HG02759 (cell line): Measurements from ENCODE around the gene UCHL3.

Experiments used
- ATAC-seq: cut with Tn5 transposase; IDR thresholded peaks from one replicate; pipeline ENCODE4 v1.9.1; 2021; ENCODE audit warnings: mild to moderate bottlenecking, moderate library complexity; ENCODE audit not compliant: unreplicated experiment

Gene UCHL3

DNA sequence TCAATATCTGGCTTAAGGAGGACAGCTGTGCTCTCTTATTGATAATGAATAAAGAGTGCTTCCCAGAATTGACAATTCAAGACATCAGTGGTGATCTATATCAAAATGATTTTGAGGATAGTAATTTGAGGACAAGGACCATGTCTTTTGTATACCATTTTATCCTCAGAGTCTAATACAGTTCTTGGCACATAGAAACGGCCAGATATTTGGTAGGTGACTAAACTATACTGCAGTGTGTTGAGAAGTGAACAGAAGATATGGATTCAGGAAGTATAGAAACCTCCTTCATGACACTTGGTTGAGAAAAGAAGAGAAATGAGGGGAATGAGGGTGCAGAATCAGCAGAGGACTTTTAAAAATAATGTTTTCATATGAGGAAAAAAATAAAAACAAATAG lies 70.4 kb downstream of the UCHL3 start:
- ATAC-seq, result no peak

DNA sequence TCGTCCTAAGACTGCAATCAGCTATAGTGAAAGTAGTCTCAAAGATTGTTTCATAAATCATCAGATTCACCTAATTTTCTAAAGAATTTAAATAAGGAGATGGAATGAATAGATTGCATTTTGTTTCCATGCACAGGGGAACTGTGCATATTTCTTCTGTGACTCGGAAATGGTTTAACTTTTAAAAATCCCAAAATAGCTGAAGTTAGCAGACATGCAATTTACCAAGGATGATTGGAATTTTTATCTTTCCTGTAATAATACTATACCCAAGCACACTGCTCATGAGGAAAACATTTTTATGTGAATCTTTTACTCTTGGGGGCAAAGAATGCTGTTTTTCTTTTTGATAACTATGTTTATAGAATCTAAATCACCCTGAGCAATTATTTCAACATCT lies 71.6 kb downstream of the UCHL3 start:
- ATAC-seq, result no peak

DNA sequence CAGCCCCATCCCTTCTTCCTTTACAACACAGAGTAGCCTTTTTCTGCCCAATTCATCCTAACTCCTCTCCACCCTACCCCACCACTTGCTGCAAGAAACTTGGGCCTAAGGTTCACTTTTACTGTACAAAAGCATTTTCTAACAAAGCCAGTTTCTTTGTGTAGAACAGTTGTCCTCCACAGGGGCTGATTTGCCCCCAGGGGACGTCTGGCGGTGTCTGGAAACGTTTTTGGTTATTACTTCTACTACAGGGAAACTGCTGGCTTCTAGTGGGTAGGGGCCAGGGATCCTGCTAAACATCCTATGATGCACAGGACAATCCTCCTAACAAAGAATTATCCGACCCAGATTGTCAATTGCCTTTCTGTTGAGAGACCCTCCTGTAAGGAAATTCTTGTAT lies 79.2 kb downstream of the UCHL3 start:
- ATAC-seq, result no peak

DNA sequence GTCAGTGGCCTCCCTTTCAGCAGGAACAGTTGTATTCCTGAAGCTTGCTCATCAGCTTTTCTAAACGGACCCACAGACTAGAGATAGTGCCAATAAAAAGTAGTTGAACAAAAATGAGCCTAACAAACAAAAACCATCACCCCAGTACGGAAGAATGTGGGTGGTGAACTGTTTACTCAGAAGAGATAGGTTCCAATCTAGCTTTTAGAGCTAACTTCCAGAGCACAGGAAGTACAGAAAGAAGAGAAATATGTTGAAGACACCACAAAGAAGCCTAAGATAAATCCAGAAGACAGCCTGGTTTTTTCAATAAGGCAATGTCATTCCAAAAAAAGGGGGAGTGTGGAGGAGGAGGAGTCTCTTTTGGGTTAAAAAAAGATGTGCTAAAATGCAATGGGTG lies 83.7 kb downstream of the UCHL3 start:
- no peak for ATAC-seq

DNA sequence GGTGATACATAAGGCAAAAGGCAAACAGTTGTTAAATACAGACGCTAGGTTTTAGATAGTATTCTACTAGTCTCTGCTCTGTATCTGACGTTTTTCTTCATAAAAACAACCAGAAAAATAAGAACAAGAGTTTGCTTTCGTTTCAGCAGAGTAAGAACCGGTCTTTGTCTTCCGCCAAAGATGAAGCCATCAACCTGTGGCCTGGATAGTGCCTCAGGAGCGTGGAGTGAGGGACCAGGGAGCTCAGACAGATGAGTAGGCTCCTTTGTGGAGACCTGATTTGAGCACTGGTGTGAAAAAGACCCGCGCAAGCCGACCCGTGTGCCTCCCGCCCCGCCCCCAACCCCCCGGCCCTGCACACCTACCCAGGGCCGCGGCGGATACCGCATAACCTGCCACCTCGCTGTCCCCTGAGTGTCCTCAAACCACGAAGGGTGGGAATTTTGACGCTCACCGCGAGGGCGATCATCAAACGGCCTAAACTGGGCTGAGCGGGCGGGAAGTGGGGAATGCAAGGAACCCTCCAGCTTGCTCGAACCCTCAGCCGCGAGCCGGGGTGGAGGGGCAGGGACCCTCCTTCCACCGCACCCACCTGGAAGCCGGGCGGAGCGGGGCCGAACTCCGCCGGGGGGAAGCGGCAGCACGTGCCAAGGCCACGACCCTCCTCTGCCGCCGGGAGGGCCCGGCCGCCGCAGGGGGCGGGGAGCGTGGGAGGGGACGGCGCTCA lies 85.7 kb downstream of the UCHL3 start:
- ATAC-seq, result no peak

DNA sequence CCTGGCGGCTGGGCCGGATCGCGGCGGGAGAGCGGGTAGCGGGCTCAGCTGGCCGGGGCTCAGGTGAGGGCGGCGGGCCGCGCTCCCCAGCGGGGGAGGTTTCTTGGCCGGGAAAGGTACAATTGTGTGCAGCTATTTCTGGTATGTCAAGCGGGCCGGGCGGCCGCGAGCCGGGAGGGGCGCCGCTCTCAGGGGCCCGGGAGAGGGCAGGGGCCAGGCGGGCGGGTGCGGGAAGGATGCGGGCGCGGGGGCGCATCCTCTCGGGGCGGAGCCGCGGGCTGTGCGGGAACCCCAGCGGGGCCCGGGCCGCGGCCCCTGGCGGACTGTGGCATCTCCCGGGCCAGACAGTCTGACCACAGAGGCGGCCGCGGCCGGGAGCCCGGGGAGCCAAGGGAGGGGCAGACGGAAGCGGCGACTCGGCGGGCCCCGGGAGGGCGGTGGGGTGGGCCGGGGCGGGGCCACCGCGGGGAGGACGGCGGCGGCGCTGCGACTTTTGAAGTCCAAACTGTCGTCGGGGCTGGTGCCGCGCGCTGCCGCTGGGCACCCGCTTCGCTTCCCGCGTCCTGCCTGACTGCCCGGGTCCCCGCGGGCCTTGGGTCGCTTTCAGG lies 86.3 kb downstream of the UCHL3 start, which contains the start of gene LMO7:
LMO7 (plus strand) TSS at position 503 of the 608 bp plus-strand sequence. CDS start 328 bp downstream, outside the sequence.
- ATAC-seq, result peak; percentile 64

DNA sequence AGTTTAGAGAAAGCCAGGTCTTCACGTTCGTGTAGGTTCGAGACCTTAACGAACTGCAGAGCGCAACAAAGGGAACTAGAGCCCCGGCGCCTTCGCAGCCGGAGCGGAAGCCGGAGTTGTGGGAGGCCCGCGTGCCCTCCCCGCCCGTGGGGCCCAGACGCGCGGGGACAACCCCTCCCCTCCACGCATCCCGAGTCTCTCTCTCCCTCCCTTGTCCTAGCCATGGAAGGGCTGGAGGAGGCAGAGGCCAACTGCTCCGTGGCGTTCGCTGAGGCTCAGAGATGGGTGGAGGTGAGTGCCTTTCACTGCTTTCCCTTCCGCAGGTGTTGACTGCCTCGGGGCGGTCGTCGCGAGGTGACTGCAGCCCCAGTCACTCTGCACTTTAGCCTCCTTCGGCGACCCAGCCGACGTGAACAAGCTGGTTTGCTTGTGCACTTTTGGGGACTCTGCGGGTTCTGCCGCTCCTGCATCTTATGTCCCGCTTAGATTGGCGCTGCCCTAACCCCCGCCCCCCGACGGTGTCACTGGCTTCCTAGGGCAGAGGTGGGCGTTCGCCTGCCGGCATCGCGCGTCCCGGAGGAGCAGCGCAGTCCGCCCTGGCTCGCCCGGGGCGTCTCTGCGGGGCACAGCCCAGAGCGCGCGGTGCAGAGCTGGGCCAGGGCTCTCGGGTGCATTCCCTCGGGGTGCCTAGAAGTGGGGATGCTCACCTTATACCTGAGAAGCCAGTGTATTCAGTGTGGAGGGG lies 87.0 kb downstream of the UCHL3 start:
- ATAC-seq, result peak; percentile 52

DNA sequence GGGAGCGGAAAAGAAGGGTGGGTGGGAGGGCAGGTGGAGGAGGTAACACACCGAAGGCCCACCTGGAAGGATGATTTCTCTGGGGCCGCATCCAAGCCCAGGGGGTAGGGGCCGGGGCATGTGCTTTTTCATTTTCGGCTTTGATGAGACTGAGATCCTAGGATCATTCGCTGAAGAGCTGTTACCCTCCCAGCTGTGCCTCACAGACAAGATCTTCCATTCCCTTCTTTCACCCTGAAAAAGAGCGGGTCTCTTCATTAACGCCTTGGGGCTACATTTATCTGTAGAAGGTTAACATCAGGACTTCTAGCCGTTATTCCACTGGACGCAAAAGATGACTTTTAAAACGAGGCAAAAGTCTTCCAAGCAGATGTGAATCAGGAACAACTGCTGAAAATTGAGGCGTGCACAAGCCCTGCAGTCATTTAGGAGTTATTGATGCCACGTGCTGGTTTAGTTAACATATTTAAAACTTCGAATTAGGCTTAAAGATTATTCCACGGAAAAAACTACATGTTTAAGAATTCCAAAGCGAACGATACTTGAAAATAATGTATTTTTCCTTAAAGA lies 87.7 kb downstream of the UCHL3 start:
- no peak for ATAC-seq

DNA sequence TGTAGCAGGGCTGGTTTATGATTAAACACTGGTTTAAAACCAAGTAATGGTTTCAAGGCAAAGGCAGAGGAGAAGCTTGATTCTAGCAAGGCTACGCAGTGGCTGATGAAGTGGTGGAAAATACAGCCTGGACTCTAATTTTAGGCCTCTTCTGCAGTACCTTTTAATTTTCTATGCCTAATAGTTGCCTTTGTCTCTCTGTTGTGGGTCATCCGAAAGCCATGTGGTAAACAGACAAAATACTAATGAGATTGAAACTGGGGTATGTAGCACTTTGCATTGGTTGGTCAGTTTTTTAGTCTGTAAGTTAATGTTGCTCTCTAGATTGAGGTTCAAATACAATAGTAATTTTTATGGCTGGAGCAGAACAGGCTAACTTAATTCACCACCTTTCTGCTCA lies 89.9 kb downstream of the UCHL3 start:
- no peak for ATAC-seq

DNA sequence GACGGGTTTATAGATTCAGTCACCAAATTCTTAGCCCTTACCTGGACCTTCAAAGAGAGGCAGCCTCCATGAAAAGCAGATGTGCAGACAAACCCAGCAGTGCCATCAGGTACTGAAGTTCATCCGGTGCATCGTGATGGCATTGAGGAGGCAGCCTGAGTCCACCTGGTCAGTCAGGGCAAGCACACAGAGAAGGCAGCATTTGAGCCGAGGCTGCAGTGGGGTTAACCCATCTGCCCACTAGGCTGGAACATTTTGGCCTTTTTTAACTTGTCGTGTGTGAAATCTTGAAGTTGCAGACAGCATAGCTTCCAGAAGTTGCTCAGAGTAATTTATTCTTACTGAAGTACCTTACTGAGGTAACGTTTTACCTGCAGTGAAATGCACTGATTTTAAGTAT lies 91.4 kb downstream of the UCHL3 start:
- no peak for ATAC-seq

DNA sequence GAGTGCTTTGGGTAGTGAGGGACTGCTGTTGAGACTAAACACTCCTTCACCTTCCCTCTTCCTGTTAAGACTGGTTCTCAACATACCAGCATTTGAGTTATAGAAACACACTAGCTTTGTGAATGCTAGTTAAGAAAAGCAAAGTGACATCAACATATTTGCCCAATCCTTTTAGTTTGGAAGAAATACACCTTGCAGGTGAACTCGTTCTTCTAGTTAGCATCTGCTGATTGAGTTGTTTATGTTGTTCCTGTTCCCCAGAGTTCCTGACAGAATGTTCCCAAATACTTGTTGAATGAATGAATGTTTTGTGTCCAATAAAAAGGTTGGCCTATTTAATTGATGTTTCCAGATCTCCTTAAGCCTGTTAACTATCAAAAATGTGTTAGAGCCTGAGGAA lies 93.6 kb downstream of the UCHL3 start:
- ATAC-seq, result no peak

DNA sequence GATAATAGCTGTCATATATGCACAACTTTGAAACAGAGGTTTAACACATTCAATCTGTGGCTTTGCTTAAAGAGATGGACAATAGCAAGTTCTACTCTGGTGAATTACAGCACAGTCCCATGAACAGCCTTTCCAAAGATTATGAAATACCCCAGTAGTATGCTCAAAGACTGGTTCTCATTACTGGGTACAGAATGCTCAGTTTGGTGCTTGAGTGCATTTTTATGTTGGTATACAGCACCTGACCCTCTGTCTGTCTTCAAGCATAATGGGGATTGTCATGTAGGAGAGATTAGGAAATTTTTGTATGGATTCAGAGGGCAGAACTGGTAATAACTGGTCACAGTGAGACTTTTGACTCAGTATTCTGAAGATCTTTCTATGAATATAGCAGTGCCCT lies 94.1 kb downstream of the UCHL3 start:
- no peak for ATAC-seq

DNA sequence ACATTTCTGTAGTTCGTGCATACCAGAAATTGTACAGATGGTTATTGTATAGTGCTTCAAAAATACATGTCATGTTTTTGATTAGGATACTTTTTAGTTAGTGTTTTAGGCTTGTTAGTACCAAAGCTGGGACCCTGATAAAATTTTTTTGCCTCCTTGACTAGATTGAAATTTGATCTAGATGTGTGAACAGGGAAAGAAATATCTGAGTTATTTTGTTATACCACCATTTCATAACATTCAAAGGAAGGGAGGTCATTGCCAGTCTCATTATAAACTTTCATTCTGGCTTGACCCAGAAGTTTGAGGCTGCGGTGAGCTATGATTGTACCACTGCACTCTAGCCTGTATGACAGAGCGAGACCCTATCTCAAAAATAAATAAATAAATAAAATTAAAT lies 95.5 kb downstream of the UCHL3 start:
- ATAC-seq, result no peak

DNA sequence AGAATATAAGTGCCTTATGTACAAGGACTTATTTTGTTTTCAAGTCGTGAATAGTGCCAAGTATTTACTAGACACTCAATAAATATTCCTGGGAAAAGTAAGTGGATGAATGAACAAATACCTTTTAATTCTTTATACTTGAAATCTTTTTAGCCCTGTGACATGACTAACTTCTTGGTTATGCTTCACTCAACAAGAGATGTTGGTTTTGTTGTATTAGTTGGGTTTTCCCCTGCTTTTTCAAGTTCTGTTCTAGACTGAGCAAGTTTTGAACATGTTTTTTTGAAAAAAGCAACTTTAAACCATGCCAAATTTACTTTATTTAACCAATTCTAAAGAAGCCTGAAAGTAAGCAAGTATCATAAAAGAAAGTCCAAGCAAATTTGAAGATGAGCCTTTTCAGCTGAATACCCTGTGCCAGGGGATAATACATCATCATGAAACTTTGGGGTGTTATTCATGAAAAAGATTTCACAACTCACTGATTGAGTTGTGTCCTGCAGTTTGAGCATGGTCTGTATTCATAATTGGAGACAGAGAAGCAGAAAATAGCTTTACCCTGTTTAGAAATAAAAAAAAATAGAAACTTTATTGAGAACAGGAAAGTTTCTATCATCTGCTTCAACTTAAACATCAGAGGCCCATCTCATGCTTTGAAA lies 97.7 kb downstream of the UCHL3 start:
- peak; percentile 87 for ATAC-seq

DNA sequence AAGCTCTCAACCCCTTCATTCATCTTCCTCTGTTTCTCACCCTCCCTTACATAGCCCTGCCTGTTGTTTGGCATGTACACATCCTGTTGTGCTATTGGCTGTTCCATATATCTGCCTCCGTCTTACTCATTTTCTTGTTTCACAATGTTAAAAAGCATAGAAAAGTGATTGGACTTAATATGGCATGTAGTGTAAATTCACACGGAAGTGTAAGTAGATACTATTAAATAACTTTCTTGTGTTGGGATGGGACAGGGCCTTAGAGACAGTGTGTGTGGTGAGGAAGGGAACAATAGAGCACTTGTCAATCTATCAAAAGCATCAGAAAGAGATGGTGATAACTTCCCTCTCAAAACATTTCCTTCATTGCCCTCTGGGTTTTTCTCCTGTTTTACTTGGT lies 98.9 kb downstream of the UCHL3 start:
- ATAC-seq, result no peak

DNA sequence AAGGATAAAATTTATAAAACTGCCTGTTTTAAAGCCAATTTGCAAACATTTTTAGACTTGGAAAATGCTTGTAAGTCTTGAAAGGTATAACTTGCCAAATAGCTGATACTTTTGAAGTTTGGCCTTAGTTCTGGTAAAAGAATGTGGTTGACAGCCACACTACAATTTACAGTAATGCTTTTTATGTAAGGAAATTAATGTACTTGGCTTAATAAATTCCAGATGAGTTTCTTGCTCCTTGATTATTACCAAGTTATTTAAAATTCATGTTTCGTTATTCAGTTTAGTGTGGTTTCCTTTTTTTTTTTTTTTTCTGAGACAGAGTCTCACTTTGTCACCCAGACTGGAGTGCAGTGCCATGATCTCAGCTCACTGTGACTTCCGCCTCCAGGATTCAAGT lies 101.4 kb downstream of the UCHL3 start:
- no peak for ATAC-seq

DNA sequence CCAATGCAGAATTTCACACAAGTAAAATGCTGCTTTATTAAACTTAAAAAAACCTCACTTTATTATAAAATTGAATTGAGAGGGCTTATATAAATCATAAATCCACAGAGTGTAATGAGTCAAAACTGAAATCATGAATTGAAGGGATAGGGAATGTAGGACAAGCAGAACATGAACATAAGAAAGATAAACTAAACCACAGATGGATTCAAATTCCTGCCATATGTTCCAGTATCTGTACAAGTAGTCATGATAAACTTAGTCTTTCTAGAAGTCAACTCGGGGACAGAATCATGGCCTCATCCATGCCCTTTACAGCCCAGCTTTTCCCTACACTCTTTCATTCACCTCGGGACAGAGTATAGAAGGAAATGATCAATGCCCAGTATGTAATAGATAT lies 103.1 kb downstream of the UCHL3 start:
- no peak for ATAC-seq
